Measurements from ENCODE around the gene EPHA4.
A peak's percentile ranks its signal among the peaks of the same experiment; 100 is the strongest.

EPHA4 gene

GRCh38 chr2:221428896-221429295, 143.2 kb downstream of the EPHA4 start:
- no peak for DNase-seq (ENCODE audit: low read depth)
- no peak overlapping the region for H3K4me3 ChIP-seq (ENCODE audit: low read depth, low read length)
- TF ChIP-seq CTCF (IDR thresholded peaks at IDR 0.05; ENCODE audit: low read depth, low read length, missing control alignments): no peak

GRCh38 chr2:221426929-221427328, 145.2 kb downstream of the EPHA4 start:
- TF ChIP-seq CTCF (IDR thresholded peaks at IDR 0.05; ENCODE audit: low read depth, low read length, missing control alignments): no peak
- H3K4me3 ChIP-seq (ENCODE audit: low read depth, low read length): no peak overlapping the region
- no peak for DNase-seq (ENCODE audit: low read depth)

- no peak for DNase-seq (ENCODE audit: low read depth)
- no peak for TF ChIP-seq CTCF (IDR thresholded peaks at IDR 0.05; ENCODE audit: low read depth, low read length, missing control alignments)
- no peak overlapping the region for H3K4me3 ChIP-seq (ENCODE audit: low read depth, low read length)
Measured at GRCh38 chr2:221425891-221426290, 146.2 kb downstream of the EPHA4 start.

DNA sequence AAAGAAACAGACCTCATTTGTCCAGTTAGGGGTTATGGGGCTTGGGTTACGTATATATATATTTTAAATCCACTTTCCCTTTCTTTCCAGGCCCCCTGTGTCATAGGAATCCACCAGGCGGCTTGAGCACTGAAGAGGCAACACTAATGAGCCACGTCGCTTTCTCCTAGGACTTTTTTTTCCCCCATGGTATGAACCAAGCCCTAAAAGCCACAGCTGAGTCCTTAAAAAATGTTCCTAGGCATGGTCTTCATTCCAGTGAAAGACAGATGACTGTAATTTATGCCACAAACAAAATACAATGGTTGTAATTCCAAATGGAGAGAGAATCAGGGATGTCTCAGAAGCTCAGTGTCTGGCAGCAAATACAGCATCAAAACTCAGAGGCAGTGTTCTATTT, 146.8 kb downstream of the EPHA4 start:
- DNase-seq (ENCODE audit: low read depth): no peak
- H3K4me3 ChIP-seq (ENCODE audit: low read depth, low read length): no peak overlapping the region
- TF ChIP-seq CTCF (IDR thresholded peaks at IDR 0.05; ENCODE audit: low read depth, low read length, missing control alignments): no peak

DNA sequence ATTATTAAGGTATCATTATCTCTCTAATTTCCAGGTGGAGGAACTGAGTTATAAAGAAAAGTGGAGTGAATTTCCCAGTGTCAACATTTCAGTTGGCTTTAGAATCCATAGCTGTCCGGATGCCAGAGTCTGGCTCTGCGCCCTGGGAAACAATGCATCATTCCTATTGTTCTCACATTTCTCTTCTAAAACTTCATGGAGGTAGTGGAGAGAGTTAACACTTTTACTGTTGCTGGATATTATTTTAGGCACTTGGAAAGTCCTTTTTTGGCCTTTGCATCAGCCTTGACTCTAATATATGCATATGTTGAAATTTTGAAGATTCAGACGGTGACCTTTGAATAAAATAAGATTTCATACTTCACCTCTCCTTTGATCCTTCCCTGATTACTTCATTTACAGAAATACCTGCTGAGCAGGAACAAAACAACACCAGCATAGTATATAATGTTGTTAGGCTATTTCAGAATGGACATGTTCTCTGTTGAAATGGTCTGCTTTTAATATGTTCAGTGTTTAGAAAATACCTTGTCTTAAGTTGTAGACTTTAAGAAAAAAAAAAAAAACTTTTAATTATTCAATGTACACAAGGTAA, 148.8 kb downstream of the EPHA4 start:
- H3K4me3 ChIP-seq (ENCODE audit: low read depth, low read length): no peak overlapping the region
- no peak for TF ChIP-seq CTCF (IDR thresholded peaks at IDR 0.05; ENCODE audit: low read depth, low read length, missing control alignments)
- no peak for DNase-seq (ENCODE audit: low read depth)

GRCh38 chr2:221422516-221423209, 149.4 kb downstream of the EPHA4 start:
- no peak for TF ChIP-seq CTCF (IDR thresholded peaks at IDR 0.05; ENCODE audit: low read depth, low read length, missing control alignments)
- no peak overlapping the region for H3K4me3 ChIP-seq (ENCODE audit: low read depth, low read length)
- no peak for DNase-seq (ENCODE audit: low read depth)

DNA sequence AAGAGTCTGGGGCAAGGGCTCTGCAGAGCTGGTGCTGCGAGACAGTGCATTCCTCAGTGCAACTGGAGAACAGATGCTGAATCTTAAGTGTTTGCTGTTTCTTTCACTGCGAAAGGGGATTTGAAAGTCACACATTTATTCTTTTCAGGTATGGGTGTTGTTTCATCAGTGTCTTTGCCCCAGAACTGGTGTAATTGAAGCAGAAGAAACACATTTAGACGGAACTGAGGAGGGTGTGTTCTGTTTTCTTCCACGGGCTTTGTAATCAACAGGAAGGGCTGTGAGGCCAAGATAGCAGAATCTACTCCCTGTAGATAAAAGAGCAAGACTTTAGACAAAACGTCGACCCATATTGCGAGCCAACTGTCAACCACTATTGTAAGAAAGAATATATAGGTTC, 151.9 kb downstream of the EPHA4 start:
- DNase-seq (ENCODE audit: low read depth): peak; percentile 15
- no peak overlapping the region for H3K4me3 ChIP-seq (ENCODE audit: low read depth, low read length)
- TF ChIP-seq CTCF (IDR thresholded peaks at IDR 0.05; ENCODE audit: low read depth, low read length, missing control alignments): no peak

Measured in GM12864 (cell line).